ENCODE results near the gene TBC1D21.

GRCh38 chr15:73901126-73901810 is 27.9 kb downstream of the TBC1D21 start:
- TF ChIP-seq CTCF (IDR thresholded peaks at IDR 0.05 in 2 of 3, conservative IDR thresholded peaks at IDR 0.05 in 1 of 3; ENCODE audit: control insufficient read depth in 2 of 3, extremely low read depth in 1 of 3, insufficient read depth in 1 of 3, low read depth in 3 of 3, low read length in 3 of 3) (no peak), POLR2A (IDR thresholded peaks at IDR 0.05; ENCODE audit: low read depth, low read length) (no peak), RFX5 (IDR thresholded peaks at IDR 0.05; ENCODE audit: low read depth, low read length) (no peak)
